Neuron (in vitro differentiated cells): ENCODE measurements around the gene CACNA1A.

Experiments
- H2AFZ ChIP-seq: one replicate; pipeline ENCODE4 v1.6.1; 2013; ENCODE audit warnings: low read depth, mild to moderate bottlenecking, inconsistent platforms, low read length, moderate library complexity
- H3K27me3 ChIP-seq: one replicate; pipeline ENCODE4 v1.6.1; 2013; ENCODE audit warnings: low read length; ENCODE audit not compliant: insufficient read depth
- H3K36me3 ChIP-seq: one replicate; pipeline ENCODE4 v1.6.1; 2013; ENCODE audit warnings: low read length; ENCODE audit not compliant: insufficient read depth
- H3K4me1 ChIP-seq: one replicate; pipeline ENCODE4 v1.6.1; 2013; ENCODE audit warnings: low read length; ENCODE audit not compliant: insufficient read depth
- H3K4me3 ChIP-seq: 2 replicates; pipeline ENCODE4 v1.5.1; 2013; ENCODE audit warnings: mild to moderate bottlenecking, low read length, moderate library complexity
- H3K9me3 ChIP-seq: one replicate; pipeline ENCODE4 v1.6.1; 2013; ENCODE audit warnings: low read length

The CACNA1A gene

GRCh38 chr19:13255719-13256059 is 250.6 kb downstream of the CACNA1A start:
- no peaks in the 10 kb centered on the region for H3K36me3 ChIP-seq
- no peaks in the 10 kb centered on the region for H3K4me1 ChIP-seq
- no peak overlapping the region for H3K4me3 ChIP-seq
- H3K9me3 ChIP-seq, result no peaks in the 10 kb centered on the region
- no peak overlapping the region for H2AFZ ChIP-seq
- H3K27me3 ChIP-seq, result no peaks in the 10 kb centered on the region

- H3K4me1 ChIP-seq, result no peaks in the 10 kb centered on the region
- H2AFZ ChIP-seq, result no peak overlapping the region
Observed at GRCh38 chr19:13255041-13255718, 251.1 kb downstream of the CACNA1A start.

DNA sequence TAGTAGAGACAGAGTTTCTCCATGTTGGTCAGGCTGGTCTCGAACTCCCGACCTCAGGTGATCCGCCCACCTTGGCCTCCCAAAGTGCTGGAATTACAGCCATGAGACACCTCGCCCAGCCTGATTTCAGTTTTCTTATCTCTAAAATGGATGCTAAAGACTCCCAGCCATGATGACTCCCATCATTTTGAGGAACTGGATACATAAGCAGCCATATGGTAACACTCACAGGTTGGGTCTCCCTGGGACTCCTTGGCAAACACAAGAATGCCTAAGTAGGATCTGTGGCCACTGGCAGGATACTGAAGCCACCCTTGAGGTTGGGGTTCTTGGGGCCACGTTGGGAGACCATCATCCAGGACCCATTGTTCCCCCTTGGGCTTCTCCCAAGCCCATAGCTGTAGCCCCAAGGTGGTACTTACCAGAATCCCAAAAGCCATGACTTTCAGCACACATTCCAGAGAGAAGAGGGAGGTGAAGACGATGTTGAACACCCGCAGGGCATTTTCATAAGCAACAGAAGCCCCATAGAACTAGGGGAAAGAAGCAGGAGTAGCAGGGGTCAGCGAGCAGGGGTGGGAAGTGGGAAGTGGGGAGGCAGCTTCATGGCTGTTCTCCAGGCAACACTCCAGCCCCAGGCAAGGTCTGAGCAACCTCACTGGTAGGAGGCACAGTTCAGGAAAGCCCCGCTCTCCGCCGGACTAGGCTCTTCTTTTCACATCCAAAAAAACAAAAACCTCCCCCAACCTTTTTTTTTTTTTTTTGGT is 253.5 kb downstream of the CACNA1A start:
- Histone ChIP-seq H3K36me3 (no peaks in the 10 kb centered on the region), H3K27me3 (no peaks in the 10 kb centered on the region), H3K4me1 (no peaks in the 10 kb centered on the region), H3K4me3 (no peak overlapping the region), H2AFZ (no peak overlapping the region), H3K9me3 (no peaks in the 10 kb centered on the region)

More at GRCh38 chr19:13255041-13255718, 251.1 kb downstream of the CACNA1A start:
- no peaks in the 10 kb centered on the region for H3K36me3 ChIP-seq
- no peaks in the 10 kb centered on the region for H3K9me3 ChIP-seq
- H3K27me3 ChIP-seq, result no peaks in the 10 kb centered on the region
- H3K4me3 ChIP-seq, result no peak overlapping the region

DNA sequence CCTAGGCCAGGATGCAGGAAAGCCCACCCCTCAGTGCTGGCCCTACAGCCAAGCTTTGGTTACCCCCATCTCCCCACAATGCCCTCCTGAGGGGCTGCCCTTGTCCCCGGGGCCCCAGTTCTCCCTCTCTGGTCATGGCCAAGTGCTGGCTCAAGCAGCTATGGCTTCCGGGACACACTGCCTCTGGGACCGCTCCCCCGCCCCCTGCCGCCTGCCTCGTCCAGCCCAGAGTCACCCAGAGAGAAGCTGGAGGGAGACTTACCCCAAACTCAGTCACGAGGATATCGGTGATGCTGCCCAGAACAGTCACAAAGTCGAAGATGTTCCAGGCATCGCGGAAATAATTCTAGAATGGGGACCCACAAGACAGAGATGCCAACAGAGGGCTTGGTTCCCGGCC is 261.4 kb downstream of the CACNA1A start:
- Histone ChIP-seq H3K9me3 (no peaks in the 10 kb centered on the region), H3K4me1 (no peaks in the 10 kb centered on the region), H2AFZ (no peak overlapping the region), H3K4me3 (no peak overlapping the region), H3K36me3 (no peaks in the 10 kb centered on the region), H3K27me3 (no peaks in the 10 kb centered on the region)

GRCh38 chr19:13241231-13242104 is 264.8 kb downstream of the CACNA1A start:
- H2AFZ ChIP-seq, result no peak overlapping the region
- no peaks in the 10 kb centered on the region for H3K4me1 ChIP-seq
- H3K36me3 ChIP-seq, result no peaks in the 10 kb centered on the region
- no peaks in the 10 kb centered on the region for H3K27me3 ChIP-seq
- no peaks in the 10 kb centered on the region for H3K9me3 ChIP-seq
- H3K4me3 ChIP-seq, result no peak overlapping the region

- H3K36me3 ChIP-seq, result no peaks in the 10 kb centered on the region
- no peak overlapping the region for H2AFZ ChIP-seq
- H3K9me3 ChIP-seq, result no peaks in the 10 kb centered on the region
- no peak overlapping the region for H3K4me3 ChIP-seq
- no peaks in the 10 kb centered on the region for H3K4me1 ChIP-seq
- no peaks in the 10 kb centered on the region for H3K27me3 ChIP-seq
Observed at GRCh38 chr19:13240312-13241022, 265.8 kb downstream of the CACNA1A start.

DNA sequence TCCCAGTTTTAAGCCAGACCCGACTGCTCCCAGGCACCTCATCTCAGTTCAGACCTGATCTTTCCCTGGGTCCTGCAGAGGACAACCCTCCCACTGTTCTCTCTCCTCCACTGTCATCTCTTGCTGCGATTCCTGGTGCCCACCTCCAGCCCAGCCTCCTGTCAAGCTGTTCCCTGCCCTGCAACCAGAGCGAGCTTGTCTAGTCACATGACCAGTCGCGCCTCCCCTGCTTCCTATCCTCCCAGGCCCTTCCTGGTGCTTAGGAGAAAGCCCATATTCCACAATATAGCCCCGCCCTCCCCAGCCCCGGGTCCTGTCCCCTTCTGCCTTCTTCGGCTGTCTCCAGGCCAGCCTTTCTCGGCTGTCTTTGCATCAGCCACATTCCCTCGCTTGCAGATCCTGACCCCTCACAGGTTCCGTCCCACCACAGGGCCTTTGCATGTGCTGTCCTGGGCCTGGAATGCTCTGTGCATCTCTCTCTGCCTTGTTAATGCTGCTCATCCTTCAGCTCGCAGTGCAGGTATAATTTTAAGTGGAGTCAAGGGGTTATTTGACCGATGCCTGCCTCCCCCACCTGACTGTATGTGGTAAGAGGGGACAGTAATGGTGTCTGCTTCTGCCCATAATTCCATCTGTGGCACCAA is 267.3 kb downstream of the CACNA1A start:
- no peaks in the 10 kb centered on the region for H3K27me3 ChIP-seq
- no peaks in the 10 kb centered on the region for H3K9me3 ChIP-seq
- H2AFZ ChIP-seq, result no peak overlapping the region
- H3K36me3 ChIP-seq, result no peaks in the 10 kb centered on the region
- no peak overlapping the region for H3K4me3 ChIP-seq
- H3K4me1 ChIP-seq, result no peaks in the 10 kb centered on the region

DNA sequence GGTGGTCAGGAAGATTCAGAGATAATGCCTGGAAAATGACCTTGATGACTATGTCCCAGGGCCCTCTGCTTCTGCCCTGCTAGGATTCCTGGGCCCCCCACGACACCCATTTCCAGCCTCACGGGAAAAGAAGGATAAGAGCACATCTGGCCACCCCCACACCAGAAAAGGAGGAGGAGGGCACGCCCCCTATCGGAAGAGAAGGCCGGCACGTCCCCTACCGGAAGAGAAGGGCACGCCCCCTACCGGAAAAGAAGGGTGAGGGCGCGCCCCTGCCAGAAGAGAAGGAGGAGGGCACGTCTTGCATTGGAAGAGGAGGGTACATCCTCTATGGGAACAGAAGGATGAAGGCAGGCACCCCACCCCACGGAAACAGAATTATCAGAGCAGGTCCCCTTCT is 271.8 kb downstream of the CACNA1A start:
- no peaks in the 10 kb centered on the region for H3K36me3 ChIP-seq
- H2AFZ ChIP-seq, result no peak overlapping the region
- H3K27me3 ChIP-seq, result no peaks in the 10 kb centered on the region
- no peaks in the 10 kb centered on the region for H3K4me1 ChIP-seq
- no peak overlapping the region for H3K4me3 ChIP-seq
- H3K9me3 ChIP-seq, result no peaks in the 10 kb centered on the region

- Histone ChIP-seq H2AFZ (no peak overlapping the region), H3K4me3 (no peak overlapping the region), H3K4me1 (no peaks in the 10 kb centered on the region), H3K27me3 (no peaks in the 10 kb centered on the region), H3K36me3 (no peaks in the 10 kb centered on the region), H3K9me3 (no peaks in the 10 kb centered on the region)
Observed at GRCh38 chr19:13231663-13232062, 274.6 kb downstream of the CACNA1A start.

DNA sequence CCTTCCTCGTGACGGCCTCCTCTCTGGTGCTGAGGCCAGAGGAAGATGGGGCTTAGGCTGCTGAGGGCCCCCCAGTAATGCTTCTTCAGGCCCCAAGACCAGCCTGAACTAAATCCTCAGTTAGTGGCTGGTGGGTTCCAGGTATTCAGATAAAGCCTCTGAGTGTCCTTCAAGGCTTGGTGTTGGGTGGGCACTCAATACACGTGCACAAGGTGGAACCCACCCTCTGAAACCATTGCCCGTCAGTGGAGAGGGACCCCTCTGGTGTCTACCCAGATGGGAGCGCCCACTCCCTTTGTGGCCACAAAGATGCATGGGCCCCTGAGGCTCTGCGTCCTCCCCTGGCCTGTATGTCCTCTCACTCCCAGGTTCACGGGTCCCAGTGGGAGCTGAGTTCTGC is 277.0 kb downstream of the CACNA1A start:
- Histone ChIP-seq H3K4me3 (no peak overlapping the region), H3K4me1 (no peaks in the 10 kb centered on the region), H3K9me3 (no peaks in the 10 kb centered on the region), H3K27me3 (no peaks in the 10 kb centered on the region), H2AFZ (no peak overlapping the region), H3K36me3 (no peaks in the 10 kb centered on the region)

DNA sequence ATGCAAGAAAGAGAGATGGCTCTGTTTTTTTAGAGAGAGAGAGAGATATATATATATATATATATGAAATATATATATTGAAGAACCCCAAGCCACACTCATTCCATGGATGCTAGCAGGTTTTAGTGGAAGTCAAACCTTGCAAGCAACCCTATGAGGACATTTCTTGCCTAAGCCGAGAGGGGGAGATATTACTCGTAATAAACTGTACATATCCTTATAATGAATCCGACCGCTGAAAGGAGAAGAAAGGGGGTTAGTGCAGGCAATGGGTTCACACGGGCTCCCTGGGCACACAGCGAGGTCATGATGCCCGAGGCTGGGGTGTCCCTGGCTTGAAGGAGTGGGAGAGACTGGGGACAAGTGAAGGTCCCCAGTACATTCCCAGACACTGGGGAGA is 277.7 kb downstream of the CACNA1A start:
- Histone ChIP-seq H2AFZ (no peak overlapping the region), H3K36me3 (no peaks in the 10 kb centered on the region), H3K4me3 (no peak overlapping the region), H3K4me1 (no peaks in the 10 kb centered on the region), H3K9me3 (no peaks in the 10 kb centered on the region), H3K27me3 (no peaks in the 10 kb centered on the region)

DNA sequence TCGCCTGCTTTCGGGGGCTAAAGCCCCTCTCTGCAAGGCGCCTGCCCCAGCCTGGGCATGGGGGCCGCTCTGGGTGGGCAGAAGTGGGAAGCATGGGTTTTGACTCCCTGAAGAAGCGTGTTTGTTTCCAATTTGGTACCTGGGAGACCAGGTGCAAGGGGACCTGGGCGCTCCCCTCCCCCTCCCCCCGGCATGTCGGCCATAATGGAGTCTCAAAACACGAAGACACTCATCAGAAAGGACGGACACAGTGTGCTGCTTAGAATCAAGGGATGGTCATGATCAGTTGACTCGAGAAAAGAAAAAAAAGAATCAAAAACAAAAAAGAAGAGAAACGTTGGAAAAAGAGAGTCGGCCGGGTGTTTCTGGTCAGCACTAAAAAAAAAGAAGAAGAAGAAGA is 279.3 kb downstream of the CACNA1A start:
- no peak overlapping the region for H3K4me3 ChIP-seq
- H3K9me3 ChIP-seq, result no peaks in the 10 kb centered on the region
- H2AFZ ChIP-seq, result no peak overlapping the region
- no peaks in the 10 kb centered on the region for H3K27me3 ChIP-seq
- no peaks in the 10 kb centered on the region for H3K4me1 ChIP-seq
- no peaks in the 10 kb centered on the region for H3K36me3 ChIP-seq
